Lung (tissue), 12 donors: ENCODE measurements around the gene DDX39B. TPM values are rescaled to one million over a fixed set of nuclear protein-coding genes. Genes with fewer than 3 reads are reported as not detected.

ENCODE experiments used
- ATAC-seq: fragments of 200-7000 bp; cut with Tn5 transposase; one replicate; pipeline ENCODE4 v1.9.1; 2020; ENCODE audit warnings: moderate number of reproducible peaks; ENCODE audit not compliant: insufficient read depth, low FRiP score
- DNase-seq, 3 donors: peaks; one replicate each; pipeline ENCODE4 v3.0.0-alpha.2; 2013 to 2017
- H3K27ac ChIP-seq, 2 donors: one replicate each; pipeline ENCODE4 v1.5.1; 2013; ENCODE audit warnings: mild to moderate bottlenecking in 2 of 2, moderate library complexity in 2 of 2, control low read depth in 1 of 2, inconsistent platforms in 1 of 2, low read depth in 1 of 2, low read length in 1 of 2
- H3K27me3 ChIP-seq, 3 donors: one replicate each; pipeline ENCODE4 v1.5.1; 2013; ENCODE audit warnings: low read length in 2 of 3; ENCODE audit not compliant: control insufficient read depth in 3 of 3, insufficient read depth in 3 of 3
- H3K36me3 ChIP-seq, 4 donors: one replicate each; pipeline ENCODE4 v1.5.1; 2013; ENCODE audit warnings: low read length in 4 of 4, mild to moderate bottlenecking in 1 of 4, moderate library complexity in 1 of 4; ENCODE audit not compliant: control insufficient read depth in 4 of 4, insufficient read depth in 4 of 4
- H3K4me1 ChIP-seq, 5 donors: one replicate each; pipeline ENCODE4 v1.5.1; 2013; ENCODE audit warnings: low read length in 5 of 5, mild to moderate bottlenecking in 2 of 5, moderate library complexity in 1 of 5; ENCODE audit not compliant: control insufficient read depth in 5 of 5, insufficient read depth in 5 of 5
- H3K4me3 ChIP-seq: one replicate; pipeline ENCODE4 v1.5.1; 2013; ENCODE audit warnings: mild to moderate bottlenecking, control low read depth, moderate library complexity
- H3K9ac ChIP-seq, 2 donors: one replicate each; pipeline ENCODE4 v1.5.1; 2013; ENCODE audit warnings: low read length in 2 of 2, control low read depth in 1 of 2; ENCODE audit not compliant: insufficient read depth in 1 of 2
- H3K9me3 ChIP-seq, 4 donors: one replicate each; pipeline ENCODE4 v1.5.1; 2013; ENCODE audit warnings: low read length in 3 of 4, mild to moderate bottlenecking in 1 of 4, moderate library complexity in 1 of 4; ENCODE audit not compliant: control insufficient read depth in 4 of 4, insufficient read depth in 3 of 4
- CTCF ChIP-seq: IDR thresholded peaks from 2 replicates; pipeline ENCODE4 v1.5.1; 2012; ENCODE audit warnings: mild to moderate bottlenecking; ENCODE audit errors: control extremely low read depth, extremely low read depth
- WGBS, 2 donors: extraction: QIAGEN DNeasy Blood & Tissue Kit; methylation state at CpG; one replicate each; pipeline ENCODE4 v1.1.7; 2013; 5-methylcytosine and 5-hydroxymethylcytosine counted together
- polyA plus RNA-seq, 2 donors: library from polyadenylated mRNA; stranded (reverse); fragments of 200-250 nt; gene quantifications; one replicate each; pipeline ENCODE4 v1.2.1, GENCODE V29; 2013
- total RNA-seq, 2 donors: library from RNA; depleted of rRNA in 1 of 2; stranded (reverse); fragments of >200 nt in 1 of 2; gene quantifications; one replicate each; pipeline ENCODE4 v1.2.1, GENCODE V29; 2014 to 2021
- donor health status: control.
- donor health status: control.
- donor health status: Bipolar disorder and iron deficiency.
- donor health status: healthy.
- donor health status: DM: yes; HTN: yes; CAD: no.

Gene DDX39B
- total and polyA plus RNA-seq, 4 donors, result 316 to 418 (median 336) TPM

DNA sequence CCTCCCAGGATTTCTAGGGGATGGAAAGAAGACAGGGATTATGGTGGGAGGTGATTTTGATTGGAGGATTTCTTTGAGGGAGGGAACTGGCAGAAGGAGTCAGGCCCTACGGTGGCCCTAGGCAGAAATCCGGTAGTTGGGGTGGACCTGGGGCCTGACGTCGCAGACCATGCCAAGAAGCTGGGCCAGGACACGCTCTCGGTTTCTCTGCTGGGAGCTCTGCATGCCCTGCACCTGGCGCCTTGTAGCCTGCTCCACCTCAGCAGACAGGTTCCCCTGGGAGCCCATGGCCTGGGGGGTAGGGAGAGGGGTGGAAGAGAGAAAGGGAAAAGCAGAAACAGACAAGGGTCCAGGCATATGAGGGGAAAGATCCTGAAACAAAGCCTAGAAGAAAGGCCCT is 3.5 kb upstream of the DDX39B start:
- no peaks in the 10 kb centered on the region for H3K27me3 ChIP-seq
- H3K9ac ChIP-seq, result no peak overlapping the region
- H3K27ac ChIP-seq, result no peak overlapping the region
- no peak for ATAC-seq
- H3K4me1 ChIP-seq, result peaks cover under 1 to 31% (median 6%) of the 10 kb centered on the region in 5 donors
- TF ChIP-seq CTCF, result no peak
- H3K36me3 ChIP-seq, result peaks cover 0 to 14% (median 3%) of the 10 kb centered on the region in 4 donors
- 81 to 89% methylated on average over 7 of the region's 7 CpGs for WGBS, 2 donors
- H3K4me3 ChIP-seq, result no peak overlapping the region
- DNase-seq, result no peak
- no peaks in the 10 kb centered on the region for H3K9me3 ChIP-seq

DNA sequence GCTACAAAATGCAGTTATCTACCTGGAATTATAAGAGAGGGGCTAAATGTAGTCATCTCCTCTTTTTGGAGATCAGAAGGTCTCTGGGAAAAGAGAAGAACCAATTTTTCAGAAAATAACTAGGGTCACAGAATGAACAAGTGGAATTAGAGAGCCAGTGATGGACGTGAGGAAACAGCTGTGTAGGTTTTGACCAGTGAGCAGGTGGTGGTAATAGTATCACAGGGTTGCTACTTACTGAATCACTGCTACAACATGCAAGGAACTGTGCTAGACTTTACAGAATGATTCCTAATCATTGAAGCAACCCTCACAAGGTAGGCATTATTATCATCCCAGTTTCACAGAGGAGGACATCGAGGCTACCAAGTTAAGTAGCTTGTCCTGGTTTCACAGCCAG is 2.9 kb upstream of the DDX39B start:
- Histone ChIP-seq H3K36me3 (peaks cover under 1 to 17% (median 9%) of the 10 kb centered on the region in 4 donors), H3K4me3 (no peak overlapping the region), H3K27ac (no peak overlapping the region), H3K9me3 (no peaks in the 10 kb centered on the region), H3K4me1 (peaks cover 6 to 37% (median 11%) of the 10 kb centered on the region in 5 donors), H3K9ac (no peak overlapping the region), H3K27me3 (no peaks in the 10 kb centered on the region)
- ATAC-seq (no peak), DNase-seq (no peak)
- WGBS, 2 donors, result 80 to 94% methylated on average over 2 of the region's 2 CpGs
- no peak for TF ChIP-seq CTCF

- H3K4me3 ChIP-seq, result no peak overlapping the region
- no peak overlapping the region for H3K9ac ChIP-seq
- H3K9me3 ChIP-seq, result no peaks in the 10 kb centered on the region
- 97 to 99% methylated on average over 6 of the region's 6 CpGs for WGBS, 2 donors
- peaks cover 10 to 23% (median 16%) of the 10 kb centered on the region in 4 donors for H3K36me3 ChIP-seq
- ATAC-seq (no peak), DNase-seq (no peak)
- no peak overlapping the region for H3K27ac ChIP-seq
- peaks cover 13 to 47% (median 20%) of the 10 kb centered on the region in 5 donors for H3K4me1 ChIP-seq
- TF ChIP-seq CTCF, result no peak
- H3K27me3 ChIP-seq, result no peaks in the 10 kb centered on the region
Observed at GRCh38 chr6:31543639-31544038, 1.8 kb upstream of the DDX39B start.

DNA sequence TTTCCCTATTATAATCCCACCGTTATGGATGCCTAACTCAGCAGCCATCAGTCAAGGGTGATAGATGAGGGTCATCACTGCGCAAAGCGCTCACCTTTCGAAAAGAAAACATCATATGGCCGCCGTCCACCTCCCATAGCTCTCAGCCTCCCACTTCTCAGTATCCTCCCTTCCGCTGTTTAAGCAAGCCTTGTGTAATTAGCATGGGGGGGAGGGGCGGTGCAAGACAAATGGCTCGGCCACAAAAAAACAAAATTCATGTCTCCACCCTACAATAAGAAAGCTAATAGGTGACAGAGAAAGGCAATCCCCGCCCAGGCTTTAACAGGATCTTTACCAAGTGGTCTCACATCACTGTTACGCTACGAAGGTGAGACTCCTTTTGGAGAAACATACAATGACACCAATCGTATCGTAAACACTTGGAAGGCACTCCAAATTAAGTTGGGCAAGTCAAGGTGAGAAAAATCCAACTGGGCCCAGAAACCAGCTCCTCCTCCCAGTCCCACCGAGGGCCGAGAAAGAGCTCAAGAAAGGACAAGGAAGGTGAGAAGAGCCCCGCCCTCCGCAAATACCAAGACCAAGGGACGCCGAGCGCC is 645 bp downstream of the DDX39B start:
- peaks cover 15 to 39% (median 29%) of the 10 kb centered on the region in 4 donors for H3K36me3 ChIP-seq
- DNase-seq (peak in 2 of 3 donors; percentile 54 to 73), ATAC-seq (peak; percentile 13)
- 0 to 1% methylated on average over 21 of the region's 21 CpGs for WGBS, 2 donors
- H3K4me3 ChIP-seq, result peak overlapping the region; percentile 88
- H3K9ac ChIP-seq, result peak overlapping the region; percentile 100
- H3K9me3 ChIP-seq, result no peaks in the 10 kb centered on the region
- peaks cover 9 to 28% (median 15%) of the 10 kb centered on the region in 5 donors for H3K4me1 ChIP-seq
- peak overlapping the region; percentile 89 to 96 for H3K27ac ChIP-seq
- no peaks in the 10 kb centered on the region for H3K27me3 ChIP-seq
- TF ChIP-seq CTCF, result no peak
